Activated naive CD4-positive, alpha-beta T cell treated with Interleukin-2 at 50 U/mL for 16 hours (primary cell): Measurements from ENCODE around the gene PCBP3.
"Not testable (repeated sequence)": the region's sequence is repeated elsewhere in the genome, so short reads cannot be mapped to it uniquely, and the experiment has no call there.

ENCODE experiments used
- DNase-seq: peaks from one replicate; pipeline ENCODE4 v3.0.0-alpha.2; 2020

PCBP3 gene

DNA sequence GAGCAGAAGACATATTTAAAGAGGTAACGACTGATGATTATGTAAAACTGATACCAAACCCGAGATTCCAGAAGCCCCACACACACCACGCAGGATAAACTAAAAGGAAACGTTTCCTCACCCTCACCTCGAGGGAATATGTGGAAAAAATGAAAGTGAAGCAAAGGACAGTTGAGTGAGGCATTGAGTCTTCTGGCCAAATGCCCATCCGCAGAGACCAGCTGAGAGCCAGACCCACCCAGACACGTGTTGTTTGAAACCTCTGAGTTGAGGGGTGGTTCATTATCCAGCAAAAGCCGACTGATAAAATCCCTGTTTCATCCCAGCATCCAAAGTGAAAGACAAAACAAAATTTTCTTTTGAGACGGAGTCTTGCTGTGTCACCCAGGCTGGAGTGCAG is 29.6 kb upstream of the PCBP3 start:
- no peak for DNase-seq

DNA sequence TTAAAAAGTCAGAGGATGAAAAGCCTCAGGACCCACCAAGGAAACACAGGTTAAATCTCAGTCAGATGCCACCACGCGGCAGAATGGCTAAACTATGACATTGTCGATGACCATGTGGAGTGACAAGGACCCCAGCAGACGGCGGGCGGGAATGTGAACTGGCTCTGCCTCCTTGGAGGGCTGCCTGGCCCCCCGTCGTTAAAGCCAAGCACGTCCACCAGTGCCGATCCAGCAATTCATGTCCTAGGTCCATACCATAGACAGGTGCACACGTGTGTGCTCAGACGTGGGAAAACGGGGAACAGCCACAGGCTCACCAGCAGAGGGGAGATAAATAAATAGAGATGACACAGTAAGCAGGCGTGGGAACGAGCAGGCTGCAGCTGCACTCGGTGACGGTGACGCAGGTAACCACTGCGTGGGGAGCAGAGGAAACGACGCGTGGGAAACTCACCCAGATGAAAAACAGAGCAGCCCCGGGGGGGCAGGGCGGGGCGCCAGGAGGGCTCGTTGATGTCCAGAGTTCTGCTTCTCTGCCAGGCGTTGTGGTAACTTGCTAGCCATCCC is 28.3 kb upstream of the PCBP3 start:
- peak; percentile 88 for DNase-seq

DNA sequence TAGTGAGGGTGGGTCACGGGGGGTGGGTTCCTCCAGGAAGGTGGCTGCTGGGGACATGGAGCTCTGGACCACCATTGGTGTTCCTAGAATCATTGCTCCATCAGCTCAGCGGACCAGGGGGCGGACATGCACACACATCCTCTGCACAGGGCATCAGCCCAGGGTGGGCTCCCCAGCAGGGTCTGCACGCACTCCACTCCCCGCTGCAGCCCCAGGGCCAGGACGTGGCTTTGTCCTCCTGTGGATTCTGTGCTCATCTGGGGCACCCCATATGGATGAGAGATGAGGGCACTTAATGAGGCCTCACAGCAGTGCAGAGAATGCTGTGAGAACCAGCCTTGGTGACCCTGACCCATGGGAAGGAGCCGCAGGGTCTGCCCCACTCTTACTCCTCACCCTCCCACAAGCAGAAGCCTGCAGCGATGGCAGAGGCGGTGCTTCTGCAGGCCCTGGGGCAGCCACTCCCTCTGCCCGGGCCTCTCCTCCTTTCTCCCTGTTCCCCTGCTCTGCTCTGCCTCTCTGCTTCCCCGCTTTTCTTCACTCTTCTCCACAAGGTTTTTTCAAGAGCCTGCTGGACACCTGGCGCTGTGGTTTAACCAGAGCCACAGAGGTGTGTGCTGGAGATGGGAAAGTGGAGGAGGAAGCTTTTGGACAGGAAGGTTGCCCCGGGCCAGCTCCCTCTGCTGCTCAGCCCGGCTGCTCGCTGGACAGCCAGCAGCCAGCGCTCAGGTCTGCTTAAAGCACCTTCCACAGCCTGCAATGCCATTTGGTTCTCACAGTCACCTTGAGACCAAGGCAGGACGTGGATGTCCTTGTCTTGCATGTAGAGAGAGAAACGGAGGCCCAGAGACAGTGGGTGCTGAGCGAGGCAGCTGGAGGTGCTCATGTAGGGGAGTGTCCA is 26.3 kb upstream of the PCBP3 start:
- no peak for DNase-seq

DNA sequence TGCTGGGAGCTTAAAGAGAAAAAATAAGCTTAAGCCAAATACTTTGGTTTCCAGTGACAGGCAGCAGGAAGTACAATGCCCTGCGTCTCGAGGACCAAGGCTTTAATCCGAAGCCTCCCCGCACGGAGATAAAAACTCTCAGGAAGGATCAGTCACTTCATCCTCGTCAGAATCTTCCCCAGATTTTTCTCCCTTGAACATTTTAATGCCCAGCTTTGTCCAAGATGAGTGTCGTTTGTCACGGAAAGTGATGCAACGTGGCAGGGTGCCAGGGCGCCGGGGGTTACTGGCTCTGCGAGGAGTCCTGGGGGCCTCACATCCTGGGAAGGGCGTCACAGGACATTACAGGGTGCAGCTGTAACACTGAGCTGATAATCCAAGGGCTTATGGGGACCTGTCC is 25.2 kb upstream of the PCBP3 start:
- no peak for DNase-seq

DNA sequence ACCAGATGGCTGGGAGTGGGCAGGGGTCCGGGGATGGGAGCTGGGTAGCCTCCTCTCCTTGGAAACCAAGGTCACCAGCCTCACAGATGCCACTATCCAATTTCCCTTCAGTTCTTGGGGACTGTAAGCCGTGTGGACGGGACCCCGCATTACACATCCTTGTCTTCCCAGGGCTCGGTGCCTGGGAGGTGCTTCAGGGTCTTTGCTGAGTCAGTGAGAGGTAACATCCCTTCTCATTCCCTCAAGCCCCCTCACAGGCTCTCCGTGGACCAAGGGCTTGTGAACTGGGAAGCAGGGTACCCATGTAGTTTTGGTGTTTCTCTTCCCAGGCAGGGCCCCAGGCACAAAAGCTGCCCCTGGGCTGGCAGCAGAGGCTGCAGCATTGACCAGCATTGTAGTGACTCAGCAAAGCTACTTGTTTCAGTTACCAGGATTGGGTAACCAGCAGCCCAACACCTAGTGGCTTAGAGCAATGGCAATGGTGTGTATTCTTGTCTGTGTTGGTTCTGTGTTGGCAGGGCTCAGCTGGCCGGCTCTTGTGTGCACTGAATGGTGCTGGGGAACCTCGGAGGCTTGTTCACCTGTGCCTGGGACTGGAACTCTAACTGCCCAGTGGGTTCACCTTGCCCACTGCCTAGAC is 24.6 kb upstream of the PCBP3 start:
- DNase-seq, result no peak

DNA sequence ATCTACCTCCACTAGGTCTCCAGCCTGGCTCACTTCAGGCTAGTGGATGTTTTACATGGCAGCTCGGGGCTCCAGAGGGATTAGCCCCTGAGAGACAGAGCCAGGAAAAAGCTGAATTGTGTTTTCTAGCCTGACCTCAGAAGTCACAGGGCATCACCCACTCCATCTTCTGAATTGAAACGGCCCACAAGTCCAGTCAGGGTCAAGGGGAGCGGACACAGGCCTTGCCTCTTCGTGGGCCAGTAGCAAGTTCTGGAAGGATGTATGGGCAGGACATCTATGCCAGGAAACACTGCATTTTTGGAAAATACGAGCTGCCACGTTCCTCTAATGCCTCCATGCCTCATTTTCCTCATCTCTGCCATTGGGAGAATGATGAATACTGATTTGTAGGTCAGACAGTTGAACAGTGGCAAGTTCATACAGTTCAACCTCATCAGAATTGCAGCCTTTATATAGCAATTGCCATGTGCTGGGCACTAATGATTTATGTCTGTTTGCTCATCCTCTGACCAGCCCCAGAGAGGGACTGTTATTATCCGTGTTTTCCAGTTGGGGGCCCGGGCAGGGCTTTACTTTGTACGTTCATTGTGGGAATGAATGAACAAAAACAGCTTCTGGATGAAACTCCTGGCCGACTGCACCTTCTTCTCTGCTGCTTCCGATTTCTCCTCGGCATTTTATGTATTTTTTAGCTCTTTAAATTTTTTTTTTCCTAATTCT is 23.2 kb upstream of the PCBP3 start:
- no peak for DNase-seq

DNA sequence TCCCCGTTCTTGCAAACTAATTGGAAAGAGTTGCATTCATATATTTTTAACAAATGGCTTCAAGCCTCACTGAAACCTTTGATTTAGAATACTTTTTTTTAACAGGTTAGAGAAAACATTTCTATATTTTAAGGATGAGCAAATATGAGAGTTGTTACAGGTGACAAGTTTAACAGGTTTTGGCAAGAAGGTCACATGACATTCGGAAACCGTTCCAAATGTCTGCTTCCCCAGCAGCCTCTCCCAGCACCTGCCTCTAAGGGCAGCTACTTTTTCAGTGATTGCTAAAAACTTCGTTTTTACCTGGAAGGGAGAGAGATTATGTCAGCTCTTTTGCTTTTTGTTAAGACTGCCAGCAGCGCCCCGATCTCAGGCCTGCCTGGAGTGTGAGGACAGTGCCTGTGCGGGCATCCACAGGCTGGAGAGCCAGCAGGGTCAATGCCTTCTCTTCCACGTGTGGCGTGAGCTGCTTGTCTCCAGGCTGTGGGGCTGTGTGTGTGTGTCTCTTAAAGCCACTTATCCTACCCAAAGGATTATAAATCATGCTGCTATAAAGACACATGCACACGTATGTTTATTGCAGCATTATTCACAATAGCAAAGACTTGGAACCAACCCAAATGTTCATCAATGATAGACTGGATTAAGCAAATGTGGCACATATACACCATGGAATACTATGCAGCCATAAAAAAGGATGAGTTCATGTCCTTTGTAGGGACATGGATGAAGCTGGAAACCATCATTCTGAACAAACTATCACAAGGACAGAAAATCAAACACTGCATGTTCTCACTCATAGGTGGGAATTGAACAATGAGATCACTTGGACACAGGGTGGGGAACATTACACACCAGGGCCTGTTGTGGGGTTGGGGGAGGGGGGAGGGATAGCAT is 21.8 kb upstream of the PCBP3 start:
- DNase-seq, result not testable (repeated sequence)

DNA sequence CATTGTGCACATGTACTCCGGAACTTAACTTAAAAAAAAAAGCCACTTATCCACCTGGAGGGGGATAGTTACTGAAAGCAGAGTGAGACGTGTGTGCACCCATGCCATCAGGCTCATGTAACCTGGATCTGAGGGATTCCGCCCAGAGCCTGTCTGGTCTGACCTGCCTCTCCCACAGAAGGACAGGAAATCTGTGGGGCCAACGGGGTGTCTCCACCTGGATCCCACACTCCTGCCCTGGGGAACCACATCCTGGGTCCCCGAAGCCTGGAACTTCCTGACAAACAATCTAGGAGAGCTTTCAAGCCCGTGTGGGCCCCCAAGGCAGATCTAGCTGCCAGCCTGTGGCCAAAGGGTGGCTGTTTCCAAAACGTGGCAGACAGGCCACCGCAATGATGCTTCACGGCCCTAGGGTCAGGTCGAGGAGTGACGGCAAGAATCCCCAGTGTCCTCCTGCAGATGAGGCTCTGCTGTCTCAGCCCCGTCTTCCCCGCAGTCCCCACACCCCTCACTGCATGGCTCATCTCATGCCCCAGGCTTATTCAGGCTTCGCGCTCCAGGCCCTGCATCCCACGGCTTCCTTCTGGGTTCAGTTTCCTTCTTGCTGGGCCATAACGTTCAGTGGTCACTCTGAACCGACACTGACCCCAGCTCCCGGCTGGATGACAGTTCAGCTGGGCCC is 21.0 kb upstream of the PCBP3 start:
- DNase-seq, result no peak

DNA sequence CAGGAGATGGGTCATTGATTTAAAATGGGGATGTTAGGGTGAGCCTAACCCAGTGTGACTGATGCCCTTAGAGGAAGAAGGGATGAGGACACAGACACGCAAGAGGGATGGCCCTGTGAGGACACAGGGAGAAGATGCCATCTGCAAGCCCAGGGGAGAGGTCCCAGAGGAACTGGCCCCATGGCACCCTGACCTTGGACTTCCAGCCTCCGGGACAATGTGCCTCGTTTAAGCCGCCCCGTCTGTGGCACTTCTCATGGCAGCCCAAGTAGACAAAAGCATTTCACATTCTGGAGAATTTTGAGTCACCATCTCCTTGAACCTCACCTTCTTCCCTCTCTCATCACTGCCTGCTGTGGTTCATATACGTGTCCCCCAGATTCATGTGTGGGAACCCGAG is 20.1 kb upstream of the PCBP3 start:
- no peak for DNase-seq

DNA sequence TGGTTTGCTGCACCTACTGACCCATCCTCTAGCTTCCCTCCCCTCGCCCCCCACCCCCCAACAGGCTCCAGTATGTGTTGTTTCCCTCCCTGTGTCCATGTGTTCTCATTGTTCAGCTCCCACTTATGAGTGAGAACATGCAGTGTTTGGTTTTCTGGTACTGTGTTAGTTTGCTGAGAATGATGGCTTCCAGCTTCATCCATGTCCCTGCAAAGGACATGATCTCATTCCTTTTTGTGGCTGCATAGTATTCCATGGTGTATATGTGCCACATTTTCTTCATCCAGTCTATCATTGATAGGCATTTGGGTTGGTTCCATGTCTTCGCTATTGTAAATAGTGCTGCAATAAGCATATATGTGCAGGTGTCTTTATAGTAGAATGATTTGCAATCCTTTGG is 17.4 kb upstream of the PCBP3 start:
- not testable (repeated sequence) for DNase-seq

DNA sequence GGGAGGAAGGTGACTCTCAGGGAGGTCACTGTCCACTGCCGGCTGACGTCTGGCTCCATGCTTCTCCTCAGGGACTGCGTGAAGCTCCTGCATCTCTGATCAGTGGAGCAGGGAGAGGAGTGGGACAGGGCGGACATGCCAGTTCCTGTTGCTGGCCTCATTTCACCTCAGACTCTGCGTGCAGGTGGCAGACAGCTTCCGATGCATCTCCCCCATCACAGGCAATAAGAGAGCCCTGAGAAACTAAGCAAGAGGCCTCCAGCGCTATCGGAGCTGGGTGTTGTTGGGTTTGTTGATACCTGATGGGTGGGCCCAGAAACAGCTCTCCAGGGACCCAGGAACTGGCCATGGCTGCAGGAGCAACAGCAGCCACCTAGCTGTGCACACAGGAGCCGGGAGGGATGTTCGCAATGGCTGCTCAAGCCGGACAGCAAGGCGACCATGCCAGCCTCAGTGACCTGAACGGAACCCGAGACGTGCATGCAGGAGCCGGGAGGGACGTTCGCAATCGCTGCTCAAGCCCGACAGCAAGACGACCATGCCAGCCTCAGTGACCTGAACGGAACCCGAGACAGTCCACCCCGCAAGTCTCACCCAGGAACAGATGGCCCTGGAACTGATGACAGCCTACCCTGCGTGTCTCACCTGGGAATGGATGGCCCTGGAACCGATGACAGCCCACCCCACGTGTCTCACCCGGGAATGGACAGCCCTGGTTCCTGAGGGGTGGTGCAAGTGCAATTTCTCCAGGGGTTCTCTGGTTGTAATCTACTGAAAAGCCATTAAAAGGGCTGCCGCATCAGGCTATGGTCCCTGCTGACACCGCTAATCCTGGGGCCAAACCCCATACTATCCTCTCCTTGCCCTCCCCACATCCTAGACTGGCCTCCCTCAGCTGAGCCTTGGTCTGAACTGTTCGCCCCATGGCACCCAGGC is 14.2 kb upstream of the PCBP3 start:
- no peak for DNase-seq

DNA sequence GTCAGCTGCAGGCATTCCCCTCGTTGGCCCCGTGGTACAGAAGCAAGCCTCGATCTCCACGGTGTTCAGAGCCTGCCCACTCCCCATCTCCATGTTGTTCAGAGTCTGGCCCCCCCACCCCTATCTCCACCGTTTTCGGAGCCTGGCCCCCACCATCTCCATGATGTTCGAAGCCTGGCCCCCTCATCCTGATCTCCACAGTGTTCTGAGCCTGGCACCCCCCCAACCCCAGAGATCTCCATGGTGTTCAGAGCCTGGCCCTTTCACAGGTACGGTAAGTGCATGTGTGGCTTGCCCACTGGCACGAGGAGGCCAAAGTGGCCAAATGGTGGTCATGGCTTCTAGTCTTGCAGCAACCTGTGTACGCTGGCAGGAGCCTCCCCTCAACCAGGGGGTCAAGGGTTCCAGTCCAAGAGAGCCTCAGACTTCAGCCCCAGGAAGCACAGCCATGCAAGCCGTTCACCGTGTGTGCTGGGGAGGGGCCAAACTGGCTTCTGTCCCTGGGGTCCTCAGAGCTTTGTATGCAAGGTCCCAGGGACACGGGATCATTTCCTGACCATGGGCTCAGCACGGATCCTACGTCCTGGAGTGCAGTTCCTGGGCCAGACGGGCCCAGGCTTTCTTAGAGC is 13.3 kb upstream of the PCBP3 start:
- DNase-seq, result no peak

DNA sequence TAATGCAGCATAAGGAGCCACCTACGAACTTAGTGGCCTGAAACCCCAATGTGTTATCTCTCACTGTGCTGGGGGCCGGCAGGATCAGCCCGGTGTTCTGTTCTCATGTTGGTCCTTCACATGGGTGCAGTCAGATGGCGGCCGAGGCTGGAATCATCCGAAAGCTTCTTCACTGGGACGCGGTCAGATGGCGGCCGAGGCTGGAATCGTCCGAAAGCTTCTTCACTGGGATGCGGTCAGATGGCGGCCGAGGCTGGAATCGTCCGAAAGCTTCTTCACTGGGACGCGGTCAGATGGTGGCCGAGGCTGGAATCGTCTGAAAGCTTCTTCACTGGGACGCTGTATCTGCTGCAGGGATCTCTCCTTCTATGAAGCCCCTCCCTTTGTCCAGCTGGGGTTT is 12.6 kb upstream of the PCBP3 start:
- no peak for DNase-seq

DNA sequence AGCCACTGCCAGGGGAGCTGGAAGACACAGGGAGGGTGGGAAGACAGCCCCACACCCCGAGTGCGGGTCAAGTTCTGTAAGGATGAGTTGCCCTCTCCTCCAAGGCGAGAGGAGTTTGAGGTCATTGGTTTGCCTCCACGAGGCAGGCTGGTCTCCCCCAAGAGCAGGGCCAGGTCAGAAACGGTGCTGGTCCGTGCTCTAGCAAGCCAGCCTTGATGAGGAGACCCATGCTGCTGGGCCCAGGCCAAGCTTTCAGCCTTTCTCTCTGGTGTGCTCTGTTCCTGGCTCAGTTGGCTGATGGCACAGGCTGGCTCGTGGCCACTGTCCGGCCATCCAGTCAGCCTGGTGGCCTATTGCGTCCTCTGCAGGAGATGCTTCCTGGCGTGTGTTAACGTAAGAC is 12.0 kb upstream of the PCBP3 start:
- DNase-seq, result no peak

DNA sequence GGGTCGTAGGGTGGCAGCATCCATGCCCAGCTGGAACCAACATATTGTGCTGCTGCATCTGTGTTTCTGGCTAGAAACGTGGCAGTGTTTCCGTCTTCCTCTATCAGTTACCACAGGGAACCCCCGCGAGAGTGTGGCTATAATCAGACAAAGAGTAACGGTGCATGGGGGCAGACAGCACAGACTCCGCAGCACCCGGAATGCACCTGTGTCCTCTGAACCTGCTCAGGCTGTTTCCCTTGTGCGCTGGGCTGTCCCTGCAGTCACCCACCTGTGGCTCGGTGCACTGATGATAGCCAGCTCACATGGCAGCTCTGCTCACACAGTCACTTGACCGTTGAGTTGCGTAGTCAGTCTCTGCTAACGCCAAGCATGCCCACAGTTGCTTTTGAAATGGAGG is 11.4 kb upstream of the PCBP3 start:
- DNase-seq, result no peak

DNA sequence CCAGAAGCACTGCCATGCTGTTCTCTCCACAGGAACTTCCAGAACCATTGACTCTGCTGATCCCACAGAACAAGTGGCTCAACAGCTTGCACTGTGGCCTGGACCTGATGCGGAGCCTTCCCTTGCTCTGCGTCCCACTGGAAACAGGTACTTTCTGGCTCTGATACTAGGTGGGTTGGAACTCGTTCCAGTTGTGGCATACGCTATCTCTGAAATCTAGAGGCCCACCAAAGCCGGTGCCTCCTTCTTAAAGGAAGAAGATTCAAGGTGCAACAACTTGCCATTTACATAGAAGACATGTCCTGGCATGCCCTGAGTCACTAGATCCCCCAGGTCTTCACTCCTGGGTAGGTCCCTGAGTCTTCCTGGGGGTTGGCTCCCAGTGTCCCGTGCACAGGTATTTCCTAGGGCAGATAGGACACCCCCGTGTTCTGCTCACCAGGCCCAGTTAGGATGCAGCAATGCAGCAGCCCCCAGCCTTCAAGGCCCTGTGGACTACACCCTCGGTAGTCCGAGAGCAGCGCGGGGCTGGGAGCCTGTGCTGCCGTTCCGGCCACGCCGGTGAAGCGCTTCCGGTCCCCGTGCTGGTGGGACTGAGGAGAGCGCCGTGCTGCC is 10.8 kb upstream of the PCBP3 start:
- no peak for DNase-seq

DNA sequence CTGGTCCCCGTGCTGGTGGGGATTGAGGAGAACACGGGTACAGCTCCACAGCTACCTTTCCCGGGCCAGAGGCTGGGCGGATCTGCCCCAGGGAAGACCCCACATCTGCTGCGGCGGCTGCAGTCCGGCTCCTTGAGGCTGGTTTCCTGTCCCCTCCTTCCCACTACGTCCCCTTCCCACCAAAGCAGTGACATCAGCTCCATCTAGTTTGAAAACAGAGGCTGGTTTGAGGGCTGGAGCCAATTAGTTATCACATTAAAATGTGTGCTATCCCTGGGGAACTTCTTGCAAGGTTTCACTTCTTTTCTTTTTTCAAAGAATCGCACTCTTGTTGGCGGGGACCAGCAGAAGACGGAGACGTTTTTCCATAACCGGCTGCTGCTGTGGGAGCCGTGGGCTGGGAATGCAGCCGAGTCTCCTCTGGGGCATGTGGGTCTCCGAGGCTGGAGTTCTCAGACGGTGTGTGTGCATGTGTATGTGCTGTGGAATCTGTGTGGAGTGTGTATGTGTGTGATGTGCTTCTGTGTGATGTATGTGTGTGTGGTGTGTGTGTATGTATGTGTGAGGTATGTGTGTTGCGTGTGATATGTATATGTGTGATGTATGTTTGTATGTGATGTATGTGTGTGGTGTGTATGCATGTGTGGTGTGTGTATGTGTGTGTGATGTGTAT is 8.9 kb upstream of the PCBP3 start:
- DNase-seq, result no peak

DNA sequence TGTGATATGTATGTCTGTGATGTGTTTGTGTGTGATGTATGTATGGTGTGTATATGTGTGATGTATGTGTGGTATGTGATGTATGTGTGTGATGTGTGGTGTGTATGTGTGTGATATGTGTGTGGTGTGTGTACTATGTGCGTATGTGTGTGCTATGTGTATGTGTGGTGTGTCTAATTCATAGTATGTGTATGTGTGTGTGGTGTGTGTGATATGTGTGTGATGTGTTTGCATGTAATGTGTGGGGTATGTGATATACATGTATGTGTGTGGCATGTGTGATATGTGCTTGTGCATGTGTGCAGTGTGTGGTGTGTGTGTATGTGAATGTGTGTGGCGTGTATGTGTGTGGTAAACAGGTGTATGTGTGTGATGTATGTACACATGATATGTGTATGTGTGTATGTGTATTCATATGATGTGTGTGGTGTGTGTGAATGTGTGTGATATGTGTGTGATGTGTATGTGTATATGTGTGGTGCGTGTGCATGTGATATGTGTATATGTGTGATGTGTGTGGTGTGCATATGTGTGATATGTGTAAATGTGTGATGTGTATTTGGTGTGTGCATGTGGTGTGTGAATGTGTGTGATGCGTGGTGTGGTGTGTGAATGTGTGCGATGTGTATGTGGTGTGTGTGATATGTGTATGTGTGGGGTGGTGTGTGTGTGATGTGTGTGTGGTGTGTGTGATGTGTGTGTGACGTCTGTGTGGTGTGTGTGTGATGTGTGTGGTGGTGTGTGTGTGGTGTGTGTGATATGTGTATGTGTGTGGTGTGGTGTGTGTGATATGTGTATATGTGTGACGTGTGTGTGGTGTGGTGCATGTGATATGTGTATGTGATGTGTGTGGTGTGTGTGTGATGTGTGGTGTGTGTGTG is 8.0 kb upstream of the PCBP3 start:
- DNase-seq, result no peak
